ENCODE measurements around the gene SNAP91. TPM values are rescaled to one million over a fixed set of nuclear protein-coding genes. Genes with fewer than 3 reads are reported as not detected.

Gene SNAP91
- total RNA-seq, 1 experiment from 2014 or later = not detected

GRCh38 chr6:83546636-83547035 lies 162.3 kb downstream of the SNAP91 start:
- no peak for DNase-seq (ENCODE audit: low read depth)

DNA sequence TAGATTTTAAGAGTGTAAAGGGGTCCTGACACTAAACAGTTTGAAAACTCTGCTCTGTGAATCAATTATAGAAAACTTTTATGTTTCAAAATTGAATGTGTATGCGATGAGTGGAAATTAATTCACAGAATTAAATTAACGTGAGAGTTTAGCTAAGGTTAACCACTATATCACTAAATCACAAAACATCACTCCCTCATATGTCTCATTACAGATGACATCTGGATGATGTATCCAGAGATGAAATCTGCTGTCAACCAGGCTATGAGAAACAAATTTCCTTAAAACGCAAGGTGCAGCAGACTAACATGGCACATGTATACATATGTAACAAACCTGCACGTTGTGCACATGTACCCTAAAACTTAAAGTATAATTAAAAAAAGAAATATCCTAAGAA lies 169.2 kb downstream of the SNAP91 start:
- no peak for DNase-seq (ENCODE audit: low read depth)

GRCh38 chr6:83536647-83537589 lies 172.0 kb downstream of the SNAP91 start:
- no peak for DNase-seq (ENCODE audit: low read depth)

DNA sequence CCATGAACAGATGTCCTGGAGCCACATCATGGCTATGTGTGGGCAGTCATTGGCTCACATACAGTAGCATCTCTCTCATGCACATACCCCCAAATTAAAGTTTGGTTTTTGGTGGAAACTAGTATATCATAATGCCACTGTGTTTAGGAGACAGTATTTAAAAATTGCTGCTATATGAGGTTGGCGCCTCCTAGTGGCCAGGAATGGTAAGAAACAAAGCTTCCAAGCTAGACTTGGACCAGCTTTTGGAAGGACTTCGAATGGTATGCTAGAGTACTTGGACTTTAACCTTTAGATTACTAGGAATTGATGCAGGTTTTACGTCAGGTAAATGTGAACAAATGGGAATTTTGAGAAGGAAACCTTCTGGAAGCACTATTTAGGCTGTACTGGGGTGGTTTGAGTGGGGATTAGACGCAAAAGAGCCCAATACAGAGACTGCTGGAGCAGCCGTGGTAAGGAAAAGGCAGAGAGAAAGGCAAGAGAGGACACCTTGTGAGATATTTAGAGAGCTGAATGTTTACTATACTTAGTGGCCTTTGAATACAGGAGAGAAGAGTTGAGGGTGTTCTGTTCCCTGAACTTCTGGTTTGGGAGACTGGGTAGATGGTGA lies 172.8 kb downstream of the SNAP91 start:
- peak; percentile 48 for DNase-seq (ENCODE audit: low read depth)

DNA sequence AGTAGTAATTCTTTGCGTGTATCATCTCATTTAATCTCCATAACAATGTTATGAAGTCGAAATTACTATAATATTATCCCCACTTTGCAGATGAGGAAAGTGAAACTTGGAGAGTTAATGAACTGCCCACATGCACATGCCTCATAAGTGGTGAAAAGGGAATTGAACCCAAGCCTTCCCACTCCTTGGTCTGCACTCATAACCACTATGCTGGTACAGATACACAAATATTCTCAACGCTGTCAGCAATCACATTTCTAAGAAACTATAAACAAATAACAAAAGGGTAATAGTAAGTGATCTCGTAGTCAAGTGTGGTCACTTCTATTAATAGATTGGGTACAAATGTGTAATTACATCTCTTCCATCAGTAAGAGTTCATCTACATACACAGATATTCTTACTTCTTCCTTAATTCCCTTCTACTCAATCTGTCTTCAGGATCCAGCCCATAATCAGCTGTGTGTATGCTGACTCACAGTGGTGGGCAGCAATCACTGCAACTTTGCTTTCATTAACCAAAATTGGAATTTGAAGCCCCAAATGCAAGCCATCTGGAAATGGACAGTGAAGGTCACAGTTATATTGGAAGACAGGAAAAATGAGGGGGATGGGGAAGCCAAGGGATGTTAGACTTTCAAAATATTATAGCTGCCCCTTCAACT lies 190.0 kb downstream of the SNAP91 start:
- peak; percentile 45 for DNase-seq (ENCODE audit: low read depth)

DNA sequence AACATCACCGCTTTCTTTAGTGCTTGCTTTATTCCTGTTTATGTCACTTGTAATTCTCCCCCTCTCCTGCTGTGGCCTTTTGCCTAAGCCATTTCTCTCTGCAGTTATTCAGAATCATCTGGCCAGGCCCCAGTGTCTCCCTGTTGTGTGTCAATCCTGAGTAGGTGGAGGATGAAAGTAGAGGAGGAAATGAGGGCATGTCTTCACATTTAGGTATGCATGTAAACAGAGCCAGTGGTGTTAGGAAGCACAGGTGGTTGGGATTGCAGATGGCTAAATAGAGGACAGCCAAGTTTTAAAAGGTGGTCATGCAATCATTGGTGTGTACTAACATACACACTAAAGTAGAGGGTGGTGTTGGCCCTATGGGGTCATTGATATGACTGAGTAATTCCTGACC lies 191.4 kb downstream of the SNAP91 start:
- DNase-seq (ENCODE audit: low read depth) = no peak

- peak; percentile 56 for DNase-seq (ENCODE audit: low read depth)
Measured at GRCh38 chr6:83514866-83515466, 193.9 kb downstream of the SNAP91 start.

- no peak for DNase-seq (ENCODE audit: low read depth)
Measured at GRCh38 chr6:83514466-83514865, 194.4 kb downstream of the SNAP91 start.

DNA sequence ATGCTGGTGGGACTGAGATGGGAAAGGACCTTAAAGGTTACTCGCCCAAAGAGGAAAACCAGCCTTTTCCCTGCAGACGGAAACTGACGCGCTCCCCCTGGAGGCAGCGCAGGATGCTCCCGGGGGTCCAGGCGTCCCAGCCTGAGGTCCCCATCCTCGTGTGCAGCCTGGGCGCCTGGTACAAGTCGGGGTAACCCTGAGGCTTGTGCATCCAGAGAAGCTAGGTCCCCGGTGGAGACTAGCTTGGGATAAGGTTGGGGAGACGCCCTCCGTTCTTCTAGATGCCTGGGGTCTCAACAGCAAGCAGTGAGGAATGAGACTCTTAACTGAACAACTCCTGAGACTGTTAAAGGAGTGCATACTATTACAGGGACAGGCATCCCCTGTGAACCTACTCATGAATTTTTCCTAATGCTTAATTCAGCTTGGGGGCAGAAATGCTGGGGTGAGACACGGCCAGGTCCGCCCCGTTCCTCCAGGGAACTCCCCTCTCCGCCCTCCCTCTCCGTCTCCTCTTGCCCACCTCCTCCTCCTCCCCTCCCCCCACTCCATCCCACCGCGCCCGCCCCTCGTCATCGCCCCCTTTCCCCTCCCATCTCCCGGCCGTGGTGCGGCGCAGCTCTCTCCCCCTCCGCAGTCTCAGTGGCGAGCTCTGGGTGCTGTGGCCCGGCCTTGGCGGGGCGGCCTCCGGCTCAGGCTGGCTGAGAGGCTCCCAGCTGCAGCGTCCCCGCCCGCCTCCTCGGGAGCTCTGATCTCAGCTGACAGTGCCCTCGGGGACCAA lies 196.8 kb downstream of the SNAP91 start, which contains the start of gene PRSS35:
TSS of gene PRSS35 (plus strand) at position 634 of the 781 bp plus-strand sequence. CDS start 10,908 bp downstream, outside the sequence.
- peak; percentile 45 for DNase-seq (ENCODE audit: low read depth)

GRCh38 chr6:83511266-83511665 lies 197.6 kb downstream of the SNAP91 start:
- no peak for DNase-seq (ENCODE audit: low read depth)

DNA sequence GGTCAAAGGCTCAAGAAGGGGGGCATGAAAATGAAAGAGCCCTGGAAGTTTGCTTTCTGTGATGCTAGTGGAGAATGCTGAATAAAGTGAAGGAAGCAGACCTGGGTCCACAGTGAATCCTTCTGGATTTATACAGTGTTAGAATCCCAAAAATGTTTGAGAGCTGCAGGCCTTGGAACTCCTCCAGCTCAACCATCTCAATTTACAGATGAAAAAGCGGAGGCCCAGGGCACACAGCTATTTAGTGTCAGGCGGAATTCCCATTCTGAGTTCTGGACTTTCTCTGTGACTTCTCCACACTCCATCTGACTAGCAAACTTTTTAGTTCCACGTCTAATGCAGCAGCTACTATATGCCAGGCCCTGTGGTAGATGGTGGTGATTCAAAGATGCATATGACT lies 198.1 kb downstream of the SNAP91 start:
- no peak for DNase-seq (ENCODE audit: low read depth)

- DNase-seq (ENCODE audit: low read depth) = peak; percentile 31
Measured at GRCh38 chr6:83509441-83509840, 199.5 kb downstream of the SNAP91 start.

- no peak for DNase-seq (ENCODE audit: low read depth)
Measured at GRCh38 chr6:83505356-83505755, 203.5 kb downstream of the SNAP91 start.

Other genes starting within 250 kb of the SNAP91 start
- not detected in 2 replicates for gene PRSS35, start 196.6 kb downstream of the SNAP91 start, total RNA-seq (2014; rRNA removed; shearing (Covaris generic))
- not detected in 2 replicates for gene RIPPLY2, start 144.3 kb upstream of the SNAP91 start, total RNA-seq (2014; rRNA removed; shearing (Covaris generic))
- 18.5 and 22.5 TPM in 2 replicates for gene CYB5R4, start 150.6 kb upstream of the SNAP91 start, total RNA-seq (2014; rRNA removed; shearing (Covaris generic))

Data from RPMI7951 (cell line).